Prostate gland (tissue), 2 donors: ENCODE results near the gene ACE2. TPM values are rescaled to one million over a fixed set of nuclear protein-coding genes. Genes with fewer than 3 reads are reported as not detected.
"Not testable (repeated sequence)": the region's sequence is repeated elsewhere in the genome, so short reads cannot be mapped to it uniquely, and the experiment has no call there.

Experiments
- DNase-seq: peaks from one replicate; pipeline ENCODE4 v3.0.0-alpha.2; 2019; ENCODE audit warnings: low spot score
- H3K27ac ChIP-seq, 2 donors: fragments of 200-600 bp; sonication (generic); 2 replicates each; pipeline ENCODE4 v1.5.1; 2017 to 2019
- H3K27me3 ChIP-seq: fragments of 200-600 bp; sonication (generic); replicated peaks from 2 replicates; pipeline ENCODE4 v1.5.1; 2019; ENCODE audit not compliant: insufficient read depth
- H3K36me3 ChIP-seq, 2 donors: fragments of 200-600 bp; sonication (generic); 1 replicate in 1 of 2; 2 replicates in 1 of 2; pipeline versions ENCODE4 v1.5.1 to v1.8.1; 2017 to 2019
- H3K4me1 ChIP-seq: fragments of 200-600 bp; sonication (generic); replicated peaks from 2 replicates; pipeline ENCODE4 v1.5.1; 2019
- H3K4me3 ChIP-seq, 2 donors: fragments of 200-600 bp; sonication (generic); 2 replicates each; pipeline ENCODE4 v1.5.1; 2017 to 2019
- H3K9me3 ChIP-seq: fragments of 200-600 bp; sonication (generic); 2 replicates; pipeline ENCODE4 v1.5.1; 2017
- POLR2A ChIP-seq: fragments of 450-650 bp; IDR thresholded peaks from one replicate; pipeline ENCODE4 v1.6.1; 2016; ENCODE audit warnings: antibody characterized with exemption, mild to moderate bottlenecking
- POLR2AphosphoS5 ChIP-seq: sonication (generic); formaldehyde crosslinking; IDR thresholded peaks from one replicate; pipeline ENCODE4 v1.6.1; 2017; ENCODE audit warnings: antibody characterized with exemption
- WGBS: methylation state at CpG from one replicate; pipeline ENCODE4 v1.1.5; 2018; 5-methylcytosine and 5-hydroxymethylcytosine counted together
- intact Hi-C: fragments of 100-400 bp; cut with DNase I; formaldehyde crosslinking; loops from one replicate; pipeline ENCODE4 v1.14.2; 2022
- total RNA-seq, 2 donors: library from RNA; depleted of rRNA; stranded (reverse); fragments of >200 nt; gene quantifications; one replicate each; pipeline ENCODE4 v1.1.0, GENCODE V29; 2016
- TF ChIP-seq, protein P1 (sequence below), 4 experiments: fragments of 200-600 bp in 2 of 4; fragments of 450-650 bp in 2 of 4; sonication (generic) in 2 of 4; IDR thresholded peaks; 1 replicate in 3 of 4; 2 replicates in 1 of 4; pipeline ENCODE4 v1.5.1; 2016 to 2019; ENCODE audit warnings: antibody characterized with exemption in 4 of 4, mild to moderate bottlenecking in 2 of 4, moderate library complexity in 2 of 4

ACE2 gene
- total RNA-seq: 10 to 100 TPM in 1 of 2 donors, under 1 TPM in 1; 0.14 to 74.6 TPM

DNA sequence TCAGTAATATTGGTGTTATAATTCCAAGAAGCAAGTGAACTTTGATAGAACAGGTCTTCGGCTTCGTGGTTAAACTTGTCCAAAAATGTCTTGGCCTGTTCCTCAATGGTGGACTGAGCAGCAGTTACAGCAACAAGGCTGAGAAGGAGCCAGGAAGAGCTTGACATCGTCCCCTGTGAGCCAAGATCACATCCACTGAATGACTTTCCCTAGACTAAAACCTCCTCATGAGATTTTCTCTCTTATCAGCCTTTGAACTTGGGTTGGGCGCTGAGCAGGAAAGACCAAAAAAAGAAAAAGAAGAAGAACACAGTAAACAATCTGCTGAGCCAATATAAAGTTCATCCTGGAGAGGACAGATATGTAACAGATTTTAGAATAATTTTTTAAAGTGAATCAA is at the start of gene ACE2:
Gene ACE2, minus strand, starts transcription at position 216 of the 400 bp plus-strand sequence. Its CDS starts 49 bp downstream, at position 167.
- DNase-seq: no peak
- no peak for TF ChIP-seq POLR2A
- TF ChIP-seq, protein P1, sequence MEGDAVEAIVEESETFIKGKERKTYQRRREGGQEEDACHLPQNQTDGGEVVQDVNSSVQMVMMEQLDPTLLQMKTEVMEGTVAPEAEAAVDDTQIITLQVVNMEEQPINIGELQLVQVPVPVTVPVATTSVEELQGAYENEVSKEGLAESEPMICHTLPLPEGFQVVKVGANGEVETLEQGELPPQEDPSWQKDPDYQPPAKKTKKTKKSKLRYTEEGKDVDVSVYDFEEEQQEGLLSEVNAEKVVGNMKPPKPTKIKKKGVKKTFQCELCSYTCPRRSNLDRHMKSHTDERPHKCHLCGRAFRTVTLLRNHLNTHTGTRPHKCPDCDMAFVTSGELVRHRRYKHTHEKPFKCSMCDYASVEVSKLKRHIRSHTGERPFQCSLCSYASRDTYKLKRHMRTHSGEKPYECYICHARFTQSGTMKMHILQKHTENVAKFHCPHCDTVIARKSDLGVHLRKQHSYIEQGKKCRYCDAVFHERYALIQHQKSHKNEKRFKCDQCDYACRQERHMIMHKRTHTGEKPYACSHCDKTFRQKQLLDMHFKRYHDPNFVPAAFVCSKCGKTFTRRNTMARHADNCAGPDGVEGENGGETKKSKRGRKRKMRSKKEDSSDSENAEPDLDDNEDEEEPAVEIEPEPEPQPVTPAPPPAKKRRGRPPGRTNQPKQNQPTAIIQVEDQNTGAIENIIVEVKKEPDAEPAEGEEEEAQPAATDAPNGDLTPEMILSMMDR (IDR thresholded peaks at IDR 0.05): no peak
- TF ChIP-seq POLR2AphosphoS5: no peak
- no peaks in the 10 kb centered on the region for H3K9me3 ChIP-seq
- no peak within 1 kb of the TSS for H3K4me3 ChIP-seq
- H3K36me3 ChIP-seq: no peaks in the 10 kb centered on the region
- no peak within 1 kb of the TSS for H3K27ac ChIP-seq
- no peaks in the 10 kb centered on the region for H3K27me3 ChIP-seq
- H3K4me1 ChIP-seq: no peaks in the 10 kb centered on the region
- WGBS: 84% methylated on average over 4 of the region's 4 CpGs
- intact Hi-C loops: no loop called here

DNA sequence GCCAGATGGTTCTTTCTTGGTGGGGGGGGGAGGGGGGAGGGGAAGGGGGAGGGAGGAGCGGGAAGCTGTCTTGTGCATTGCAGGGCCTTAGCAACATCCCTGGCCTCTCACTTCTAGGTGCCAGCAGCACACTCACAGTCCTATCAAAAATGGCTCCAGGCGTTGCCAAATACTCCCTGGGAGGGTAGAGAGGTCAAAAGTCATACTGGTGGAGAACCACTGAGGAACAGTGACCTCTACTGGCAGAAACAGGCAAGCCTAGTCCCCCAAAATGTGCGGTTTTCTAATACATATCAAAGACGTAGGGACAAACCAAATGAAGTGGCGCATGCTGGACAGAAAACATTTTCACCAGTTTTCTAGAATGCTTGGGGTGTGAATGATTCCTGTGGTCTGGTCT is 46.8 kb upstream of the ACE2 start:
- H3K27ac ChIP-seq, DNase-seq, H3K9me3 ChIP-seq, H3K36me3 ChIP-seq, intact Hi-C loops, H3K4me3 ChIP-seq, H3K27me3 ChIP-seq, H3K4me1 ChIP-seq: not testable (repeated sequence)
- no CpG with 5 or more reads among the region's 5 CpGs for WGBS

DNA sequence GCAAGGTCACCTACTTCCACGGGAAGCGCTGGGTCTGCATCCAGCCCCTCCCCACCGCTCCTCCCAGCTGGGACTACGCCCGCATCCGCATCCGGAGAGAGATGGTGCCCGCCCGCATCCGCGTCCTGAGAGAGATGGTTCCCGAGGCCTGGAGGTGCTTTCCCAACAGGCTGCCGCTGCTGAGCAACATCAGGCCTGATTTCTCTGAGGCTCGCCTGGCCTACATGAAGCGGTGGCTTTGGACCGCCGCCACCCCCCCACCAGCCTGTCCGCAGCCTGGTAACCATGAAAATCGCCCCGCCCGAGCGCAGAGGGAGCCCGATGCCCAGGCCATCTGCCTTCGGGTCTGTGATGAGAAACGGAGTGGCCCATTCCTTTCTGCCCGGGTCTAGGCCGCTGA is 45.8 kb upstream of the ACE2 start:
- H3K4me1 ChIP-seq: no peaks in the 10 kb centered on the region

GRCh38 chrX:15646031-15646430 is 45.3 kb upstream of the ACE2 start:
- H3K27me3 ChIP-seq: no peaks in the 10 kb centered on the region
- no peaks in the 10 kb centered on the region for H3K36me3 ChIP-seq
- H3K9me3 ChIP-seq: no peaks in the 10 kb centered on the region
- no peak for DNase-seq
- no peaks in the 10 kb centered on the region for H3K4me1 ChIP-seq
- TF ChIP-seq, protein P1 (IDR thresholded peaks at IDR 0.05): no peak
- TF ChIP-seq POLR2A (no peak), POLR2AphosphoS5 (no peak)
- WGBS: 97% methylated on average over 12 of the region's 15 CpGs
- H3K4me3 ChIP-seq: no peak overlapping the region
- no peak overlapping the region for H3K27ac ChIP-seq
- intact Hi-C loops: no loop called here

More for the DNA sequence above, 45.8 kb upstream of the ACE2 start:
- no peak overlapping the region for H3K4me3 ChIP-seq
- H3K36me3 ChIP-seq: no peaks in the 10 kb centered on the region
- no peak overlapping the region for H3K27ac ChIP-seq
- no peaks in the 10 kb centered on the region for H3K9me3 ChIP-seq
- 98% methylated on average over 25 of the region's 27 CpGs for WGBS
- intact Hi-C loops: no loop called here
- H3K27me3 ChIP-seq: no peaks in the 10 kb centered on the region
- TF ChIP-seq, protein P1 (IDR thresholded peaks at IDR 0.05): no peak
- TF ChIP-seq POLR2A: no peak
- TF ChIP-seq POLR2AphosphoS5: no peak
- DNase-seq: no peak

- H3K27ac ChIP-seq: no peak overlapping the region
- no peaks in the 10 kb centered on the region for H3K36me3 ChIP-seq
- WGBS: 71% methylated on average over 3 of the region's 3 CpGs
- no peak overlapping the region for H3K4me3 ChIP-seq
- no peaks in the 10 kb centered on the region for H3K27me3 ChIP-seq
- no peaks in the 10 kb centered on the region for H3K4me1 ChIP-seq
- TF ChIP-seq, protein P1 (IDR thresholded peaks at IDR 0.05): no peak
- DNase-seq: no peak
- intact Hi-C loops: no loop called here
- H3K9me3 ChIP-seq: no peaks in the 10 kb centered on the region
Observed at GRCh38 chrX:15645266-15645665, 44.5 kb upstream of the ACE2 start.
